Thyroid gland (tissue), 4 donors: ENCODE measurements around the gene SFRP4.

Source experiments
- POLR2A ChIP-seq, 2 donors: fragments of 450-650 bp; IDR thresholded peaks; one replicate each; pipeline ENCODE4 v1.6.1; 2017; ENCODE audit warnings: antibody characterized with exemption in 2 of 2, mild to moderate bottlenecking in 2 of 2, moderate library complexity in 1 of 2
- TF ChIP-seq, protein P1 (sequence below), 6 experiments: fragments of 200-600 bp in 3 of 6; fragments of 450-650 bp in 3 of 6; sonication (generic) in 3 of 6; IDR thresholded peaks; one replicate each; pipeline ENCODE4 v1.5.1; 2016 to 2019; ENCODE audit warnings: antibody characterized with exemption in 6 of 6, mild to moderate bottlenecking in 2 of 6, inconsistent platforms in 1 of 6, moderate library complexity in 1 of 6

DNA sequence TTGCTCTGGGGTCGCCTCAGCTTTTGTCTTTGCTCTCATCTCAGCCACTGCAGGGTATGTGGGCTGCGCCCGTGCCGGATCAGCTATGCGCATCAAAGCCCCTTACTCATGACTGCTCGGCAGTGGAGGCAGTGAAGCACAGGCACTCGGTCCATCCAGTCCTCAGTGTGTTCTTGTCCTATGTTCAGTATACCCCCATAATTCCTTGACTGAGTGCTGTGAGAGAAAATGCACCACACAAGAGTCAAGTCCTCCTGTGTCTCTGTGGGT, 31.3 kb upstream of the SFRP4 start:
- TF ChIP-seq, protein P1, sequence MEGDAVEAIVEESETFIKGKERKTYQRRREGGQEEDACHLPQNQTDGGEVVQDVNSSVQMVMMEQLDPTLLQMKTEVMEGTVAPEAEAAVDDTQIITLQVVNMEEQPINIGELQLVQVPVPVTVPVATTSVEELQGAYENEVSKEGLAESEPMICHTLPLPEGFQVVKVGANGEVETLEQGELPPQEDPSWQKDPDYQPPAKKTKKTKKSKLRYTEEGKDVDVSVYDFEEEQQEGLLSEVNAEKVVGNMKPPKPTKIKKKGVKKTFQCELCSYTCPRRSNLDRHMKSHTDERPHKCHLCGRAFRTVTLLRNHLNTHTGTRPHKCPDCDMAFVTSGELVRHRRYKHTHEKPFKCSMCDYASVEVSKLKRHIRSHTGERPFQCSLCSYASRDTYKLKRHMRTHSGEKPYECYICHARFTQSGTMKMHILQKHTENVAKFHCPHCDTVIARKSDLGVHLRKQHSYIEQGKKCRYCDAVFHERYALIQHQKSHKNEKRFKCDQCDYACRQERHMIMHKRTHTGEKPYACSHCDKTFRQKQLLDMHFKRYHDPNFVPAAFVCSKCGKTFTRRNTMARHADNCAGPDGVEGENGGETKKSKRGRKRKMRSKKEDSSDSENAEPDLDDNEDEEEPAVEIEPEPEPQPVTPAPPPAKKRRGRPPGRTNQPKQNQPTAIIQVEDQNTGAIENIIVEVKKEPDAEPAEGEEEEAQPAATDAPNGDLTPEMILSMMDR (IDR thresholded peaks at IDR 0.05) = no peak
- TF ChIP-seq POLR2A (IDR thresholded peaks at IDR 0.05) = no peak
